ENCODE measurements around the gene KCNMA1.

The KCNMA1 gene

DNA sequence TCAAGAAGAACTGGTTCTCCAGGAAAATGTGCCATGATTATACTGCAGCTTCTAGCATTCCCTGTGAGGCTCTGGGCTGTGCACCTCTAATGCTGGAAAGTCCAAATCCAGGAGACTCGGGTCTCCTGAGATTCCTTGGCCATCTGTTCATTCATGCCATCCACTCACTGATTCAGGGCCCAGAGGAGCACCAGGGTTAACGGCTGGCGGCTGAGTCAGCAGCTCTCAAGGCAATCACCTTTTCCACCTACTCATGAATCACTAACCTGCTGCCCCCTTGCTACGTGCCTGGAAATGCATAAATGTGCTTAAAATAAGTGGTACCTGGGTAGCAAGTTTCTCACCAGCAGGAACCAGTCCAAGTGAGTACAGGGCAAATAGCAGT is 132.7 kb downstream of the KCNMA1 start:
- DNase-seq = no peak

DNA sequence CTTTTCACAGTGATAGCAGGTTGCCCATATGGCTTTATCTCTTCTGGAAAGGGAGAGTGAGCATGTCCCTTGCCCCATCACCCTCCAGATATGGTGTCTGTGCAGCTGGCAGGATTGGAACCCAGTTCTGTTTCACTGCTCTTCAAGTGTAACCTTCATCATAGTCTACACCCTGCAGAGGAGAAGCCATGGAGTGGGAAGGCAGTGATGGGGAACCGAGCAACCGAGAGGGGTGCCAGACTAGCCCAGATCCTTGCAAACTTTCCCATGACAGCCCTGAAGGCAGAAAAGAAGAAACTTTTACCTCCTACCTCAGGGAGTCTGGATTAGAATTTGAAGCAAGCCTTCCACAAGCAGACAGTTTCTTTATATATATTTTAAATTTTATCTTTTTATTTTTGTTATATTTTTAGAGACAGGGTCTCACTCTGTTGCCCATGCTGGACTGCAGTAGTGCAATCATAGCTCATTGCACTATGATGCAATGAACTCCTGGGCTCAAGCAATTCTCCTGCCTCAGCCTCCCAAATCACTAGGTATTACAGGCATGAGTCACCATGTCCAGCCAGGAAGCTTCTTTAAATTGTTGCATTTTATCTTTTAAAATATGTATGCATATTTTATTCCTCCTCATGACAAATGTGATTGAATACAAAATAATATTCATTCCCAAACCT is 133.3 kb downstream of the KCNMA1 start:
- DNase-seq = no peak

DNA sequence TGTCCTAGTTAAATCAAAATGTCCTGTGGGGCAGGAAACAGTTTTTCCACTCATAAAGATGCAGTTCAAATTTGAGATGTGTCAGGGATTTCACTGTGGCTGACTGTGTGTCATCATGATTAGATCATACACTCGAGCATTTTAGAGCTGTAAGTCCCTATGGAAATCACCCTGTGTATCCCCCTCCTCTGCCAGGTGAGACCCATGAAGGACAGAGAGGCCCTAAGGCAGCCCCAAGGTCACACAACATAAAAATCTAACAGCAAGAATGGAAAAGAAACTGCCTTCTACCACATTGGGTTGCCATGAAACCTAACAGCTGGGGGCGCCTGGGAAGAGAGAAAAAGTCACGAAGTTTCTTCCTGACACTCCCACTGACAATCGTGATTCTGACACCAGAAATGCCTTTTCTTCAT is 135.8 kb downstream of the KCNMA1 start:
- no peak for DNase-seq

DNA sequence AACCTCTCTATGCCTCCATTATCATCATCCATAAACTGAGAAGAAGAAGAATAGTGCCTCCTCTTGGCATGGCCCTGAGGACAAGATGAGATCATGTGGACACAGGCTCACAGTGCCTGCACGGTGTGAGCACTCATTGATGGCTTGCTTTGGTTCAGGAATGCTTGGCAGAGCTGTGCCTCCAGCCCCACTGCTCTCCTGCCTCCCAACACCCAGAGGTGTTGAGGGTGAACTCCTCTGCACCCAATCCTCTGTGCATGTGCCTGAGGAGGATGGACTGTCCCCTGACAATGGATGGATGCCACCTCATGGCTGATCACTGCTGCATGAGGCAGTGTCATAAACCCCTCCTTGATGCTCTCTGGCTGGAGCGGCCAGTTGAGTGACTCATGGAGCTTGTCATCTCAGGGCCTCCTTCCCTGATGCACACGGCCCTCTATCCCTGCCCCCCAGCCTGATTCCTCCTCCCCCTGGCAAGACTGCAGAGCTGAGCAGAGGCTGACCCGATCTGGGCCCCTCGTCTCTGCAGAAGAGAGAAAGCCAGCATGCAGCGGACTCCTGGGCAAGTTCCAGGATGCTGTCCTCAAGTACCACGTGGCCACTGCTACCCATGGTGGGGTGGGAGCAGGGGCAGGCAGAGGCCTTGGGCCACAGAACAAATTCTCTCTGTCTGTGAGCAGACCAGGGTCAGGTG is 136.3 kb downstream of the KCNMA1 start:
- DNase-seq = no peak

DNA sequence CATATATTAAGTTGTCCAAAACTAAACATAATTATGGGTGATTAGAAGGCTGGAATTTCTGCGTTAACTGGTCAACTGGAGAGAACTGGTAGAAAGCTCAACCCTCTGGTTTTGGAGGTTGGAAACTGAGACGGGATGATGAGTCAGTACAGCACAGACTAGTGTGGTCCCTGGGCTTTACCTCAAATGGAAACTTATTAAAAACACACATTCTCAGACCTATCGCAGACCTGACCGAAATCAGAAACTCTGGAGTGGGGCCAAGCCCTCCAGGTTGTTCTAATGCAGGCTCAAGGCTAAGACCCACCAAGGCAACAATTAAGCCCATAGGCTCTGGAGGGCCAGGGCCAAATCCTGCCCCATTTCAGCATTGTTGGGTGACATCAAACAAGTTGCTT is 136.9 kb downstream of the KCNMA1 start:
- no peak for DNase-seq

DNA sequence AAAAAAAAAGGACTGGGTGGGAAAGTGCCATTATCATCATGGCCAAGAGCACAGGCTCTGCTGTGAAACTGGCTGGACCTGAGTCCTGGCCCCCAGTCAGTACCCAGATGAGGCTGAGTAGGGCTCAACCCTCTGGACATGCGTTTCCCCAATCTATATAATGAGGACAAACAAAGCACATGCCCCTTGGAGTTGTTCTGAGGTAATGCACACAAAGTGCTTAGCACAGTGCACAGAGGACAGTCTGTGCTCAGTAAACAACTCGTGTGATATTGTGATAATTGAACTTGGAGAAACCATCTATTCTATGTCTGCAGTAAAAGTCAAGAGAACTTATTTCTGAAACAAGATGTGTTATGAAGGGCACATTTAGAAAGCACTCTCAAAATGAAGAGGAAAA is 138.8 kb downstream of the KCNMA1 start:
- no peak for DNase-seq

DNA sequence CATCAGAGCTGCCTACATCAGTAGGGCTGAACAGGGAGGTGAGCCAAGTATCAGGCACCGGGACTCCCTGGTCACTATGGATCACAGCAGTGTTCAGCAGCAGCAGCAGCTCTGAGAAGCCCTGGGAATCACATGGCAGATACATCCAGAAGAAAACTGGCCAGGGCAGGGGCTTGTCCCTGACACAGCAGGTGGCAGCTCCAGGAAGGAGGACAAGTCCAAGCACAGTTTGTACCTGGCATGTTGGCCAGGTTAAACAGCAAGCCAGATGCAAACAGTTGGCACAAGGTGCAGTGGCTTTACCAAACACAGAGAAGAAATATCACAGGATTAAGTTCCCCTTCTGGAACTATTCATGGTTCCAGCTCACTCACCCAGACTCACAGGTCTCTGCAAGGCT is 139.4 kb downstream of the KCNMA1 start:
- no peak for DNase-seq

DNA sequence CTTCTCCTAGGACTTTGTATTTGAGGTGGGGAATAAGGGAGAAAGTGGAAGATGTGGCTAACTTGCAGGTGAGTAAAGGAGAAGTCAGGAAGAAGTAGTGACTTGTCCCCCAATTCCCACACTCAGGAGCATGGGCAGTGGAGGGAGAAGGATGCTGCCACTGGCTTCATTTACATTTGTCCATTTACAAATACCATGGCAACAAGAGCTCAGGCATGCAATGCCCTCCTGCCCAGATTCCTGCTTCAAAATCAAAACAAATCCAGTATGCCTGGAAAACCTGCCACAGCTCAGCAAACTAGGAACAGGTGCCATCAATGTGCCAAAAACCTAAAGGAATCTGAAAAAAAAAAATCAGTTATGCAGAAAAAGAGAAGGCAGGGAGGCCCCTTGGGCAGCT is 139.9 kb downstream of the KCNMA1 start:
- DNase-seq = no peak

DNA sequence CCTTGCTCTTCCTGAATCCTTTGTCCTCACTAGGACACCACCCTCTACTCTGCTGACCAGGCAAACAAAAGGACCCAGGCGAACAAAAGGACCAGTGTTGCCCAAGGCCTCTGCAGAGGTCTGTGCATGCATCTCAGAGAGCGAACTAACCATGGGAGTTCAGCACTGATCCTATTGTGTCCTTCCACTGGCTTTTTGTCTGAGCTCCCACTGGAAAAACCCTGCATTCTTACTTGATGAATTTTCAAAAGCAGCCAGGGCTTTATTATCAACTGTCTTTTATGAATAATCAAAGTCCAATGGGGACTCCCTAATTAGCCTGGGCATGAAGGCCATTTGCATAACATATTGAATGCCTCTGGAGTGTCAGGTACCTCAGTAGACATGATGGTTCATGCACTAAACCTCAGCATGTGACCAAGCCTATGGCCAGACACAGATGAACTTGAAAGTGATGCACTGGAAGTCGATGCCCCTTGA is 140.6 kb downstream of the KCNMA1 start:
- DNase-seq = no peak

DNA sequence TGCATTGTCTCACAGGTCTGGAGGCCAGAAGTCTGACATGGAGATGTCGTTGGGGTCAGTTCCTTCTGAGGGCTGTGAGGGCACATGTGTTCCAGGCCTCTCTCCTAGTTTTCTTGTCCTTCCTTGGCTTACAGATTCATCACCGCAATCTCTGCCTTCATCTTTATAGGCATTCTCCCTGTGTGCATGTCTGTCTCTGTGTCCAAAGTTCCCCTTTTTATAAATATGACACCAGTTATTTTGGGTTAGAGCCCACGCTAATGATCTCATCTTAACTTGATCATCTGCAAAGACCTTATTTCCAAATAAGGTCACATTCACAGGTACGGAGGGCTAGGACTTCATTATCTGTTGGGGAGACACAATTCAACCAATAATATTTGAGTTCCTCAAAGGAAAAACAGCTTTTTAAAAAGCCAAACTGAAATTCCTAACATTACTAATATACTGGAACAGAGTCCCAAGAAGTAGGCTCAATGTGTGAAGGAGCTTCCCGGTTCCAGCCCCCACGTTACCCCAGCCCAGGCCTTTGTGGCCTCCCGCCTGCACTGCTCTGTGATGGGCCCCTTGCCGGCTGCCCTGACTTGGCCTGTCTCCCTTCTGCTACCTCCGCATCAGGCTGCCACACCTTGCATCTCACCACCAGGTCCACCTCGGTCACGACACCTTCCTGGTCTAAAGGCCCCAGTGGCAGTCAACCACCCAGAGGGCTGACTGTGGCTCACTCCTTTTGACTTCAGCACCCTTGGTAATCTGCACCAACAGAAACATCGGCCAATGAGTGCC is 142.7 kb downstream of the KCNMA1 start:
- DNase-seq = no peak

DNA sequence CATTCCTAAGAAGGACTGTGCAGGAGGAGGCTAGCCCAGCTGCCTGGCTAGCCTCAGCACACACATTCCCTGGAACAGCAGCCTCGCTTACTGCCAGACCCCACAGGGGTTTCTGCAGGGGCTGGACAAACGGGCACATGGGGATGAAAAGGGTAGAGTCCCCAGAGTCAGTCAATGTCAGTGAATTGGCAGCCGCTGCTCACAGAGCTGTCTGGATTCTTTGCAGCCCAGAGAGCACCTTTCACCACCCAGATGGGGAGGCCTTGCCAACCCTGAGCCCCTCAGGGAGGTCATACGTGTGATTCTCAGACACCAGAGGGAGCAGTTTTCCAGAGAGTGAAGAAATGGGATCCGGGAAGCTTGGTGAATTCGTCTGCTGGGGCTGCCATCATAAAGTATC is 143.3 kb downstream of the KCNMA1 start:
- no peak for DNase-seq

DNA sequence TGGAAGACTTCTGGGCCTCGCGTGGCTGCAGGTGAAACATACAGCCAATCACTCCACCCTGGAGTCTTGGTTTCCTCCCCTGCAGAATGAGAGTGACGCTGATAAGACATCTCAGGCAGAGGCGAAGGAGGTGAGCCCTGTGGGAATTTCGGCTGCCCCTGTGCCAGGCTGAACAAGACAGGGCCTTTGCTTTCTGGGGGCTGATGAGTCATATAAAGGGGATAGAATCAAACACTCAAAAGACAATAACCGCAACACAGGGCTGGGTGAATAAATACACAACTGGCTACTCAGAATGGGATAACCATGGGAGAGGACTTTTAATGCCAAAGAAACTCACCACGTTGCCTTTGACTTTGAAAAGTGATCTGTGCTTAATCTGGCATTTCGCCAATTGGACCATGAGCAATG is 143.8 kb downstream of the KCNMA1 start:
- DNase-seq = no peak

DNA sequence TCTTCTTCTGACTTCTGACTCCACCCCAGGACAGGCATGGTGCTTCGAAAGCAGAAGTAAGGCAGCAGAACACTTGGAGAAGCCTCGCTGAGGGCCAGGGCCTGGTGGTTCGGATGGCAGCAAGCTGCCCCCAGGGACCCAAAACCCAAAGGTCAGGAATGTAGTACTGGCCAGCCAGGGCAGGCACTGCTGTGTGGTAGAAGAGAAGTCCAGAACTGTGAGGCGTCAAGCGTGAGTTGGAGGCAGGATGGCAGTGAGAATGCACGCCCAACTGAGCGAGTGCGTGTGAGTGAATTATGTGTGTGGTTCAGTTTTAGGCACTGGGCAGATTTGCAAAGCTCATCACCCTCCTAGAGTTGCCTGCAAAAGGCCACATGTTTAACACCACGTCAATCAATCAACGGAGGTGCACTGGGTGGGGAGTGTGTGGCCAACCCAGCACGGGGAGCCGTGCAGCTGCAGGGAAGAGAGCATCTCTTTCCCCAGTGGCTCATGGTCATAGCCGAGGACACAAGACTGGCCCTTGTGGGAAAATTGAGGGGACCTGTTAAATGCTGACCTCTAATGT is 144.3 kb downstream of the KCNMA1 start:
- no peak for DNase-seq

DNA sequence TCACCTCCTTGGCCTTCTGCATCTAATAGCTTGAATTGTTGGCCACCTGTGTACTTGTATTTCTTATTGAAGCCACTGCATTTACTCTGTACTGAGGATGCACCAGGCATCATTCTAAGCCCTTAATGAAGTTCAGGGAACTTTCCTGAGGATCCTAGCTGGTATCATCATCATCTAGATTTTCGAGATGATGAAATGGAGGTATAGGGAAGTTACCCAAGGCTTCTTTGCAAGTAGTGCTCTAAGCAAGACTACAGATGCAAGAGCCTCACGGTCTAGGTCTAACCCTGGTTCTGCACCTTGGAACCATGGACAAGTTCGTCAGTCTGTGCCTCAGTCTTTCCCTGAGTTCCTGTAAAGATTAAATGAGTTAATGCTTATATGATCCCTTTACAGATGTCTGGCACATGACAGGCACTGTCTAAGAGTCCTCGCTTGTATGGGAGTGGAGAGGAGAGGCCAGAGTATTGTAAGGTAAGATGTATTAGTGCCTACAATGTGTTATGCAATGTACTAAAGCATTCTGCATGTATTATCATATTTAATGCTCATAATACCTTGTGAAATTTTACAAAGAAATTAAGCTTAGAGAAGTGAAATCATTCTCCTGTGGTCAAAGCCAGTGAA is 145.1 kb downstream of the KCNMA1 start:
- DNase-seq = no peak

DNA sequence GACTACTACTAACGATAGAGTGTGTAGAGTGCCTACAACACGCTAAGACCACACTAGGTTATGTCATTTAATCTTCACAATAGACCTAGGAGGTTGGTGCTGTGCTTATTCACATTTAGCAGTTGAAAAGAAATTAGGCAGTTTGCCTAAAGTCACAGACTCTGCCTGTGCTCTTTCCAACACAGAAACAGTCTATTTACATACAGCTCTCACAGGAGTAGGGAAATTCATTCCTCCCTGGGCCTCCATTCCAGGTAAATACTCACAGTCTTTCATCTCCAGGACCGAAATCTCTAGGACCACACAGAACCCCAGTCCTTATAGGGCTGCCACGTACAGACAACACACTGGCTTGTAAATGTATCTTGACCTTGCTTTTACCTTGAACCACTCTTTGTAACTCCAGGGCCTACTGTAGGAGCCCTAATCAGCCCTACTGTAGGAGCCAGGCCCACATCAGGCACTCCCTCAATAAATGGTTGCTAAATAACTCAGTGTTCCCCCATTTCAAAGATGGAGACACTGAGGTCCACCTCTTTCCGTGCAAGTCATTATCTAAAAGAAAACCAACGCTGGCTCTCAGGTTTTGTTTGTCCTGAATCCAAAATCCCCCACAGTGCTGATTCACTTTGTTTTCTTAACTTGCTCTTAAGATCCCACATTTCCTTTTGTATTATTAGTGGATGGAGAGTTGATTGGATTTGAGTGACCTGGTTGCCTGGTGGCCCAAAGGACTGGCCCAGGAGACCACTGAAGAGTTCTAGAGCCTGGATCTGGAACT is 146.9 kb downstream of the KCNMA1 start:
- no peak for DNase-seq

DNA sequence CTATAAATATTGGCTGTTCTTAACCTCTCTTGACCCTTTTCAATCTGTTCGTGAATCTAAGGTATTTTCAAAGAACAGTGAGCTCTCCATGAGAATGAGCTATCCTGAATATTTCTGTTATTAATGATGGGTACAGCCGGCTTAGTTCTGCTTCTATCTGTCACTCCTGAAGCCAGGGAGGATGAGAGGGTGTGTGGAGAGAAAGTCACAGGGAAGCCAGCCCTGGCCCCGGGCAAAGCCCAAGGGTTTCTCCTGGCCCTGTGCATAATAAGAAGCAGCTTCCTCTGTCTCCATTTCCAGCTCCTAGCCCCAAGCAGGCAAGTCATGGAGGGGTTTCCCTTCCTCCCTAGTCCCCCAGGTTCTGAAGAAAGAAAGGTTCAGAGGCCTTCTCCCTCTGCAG is 151.1 kb downstream of the KCNMA1 start:
- no peak for DNase-seq

DNA sequence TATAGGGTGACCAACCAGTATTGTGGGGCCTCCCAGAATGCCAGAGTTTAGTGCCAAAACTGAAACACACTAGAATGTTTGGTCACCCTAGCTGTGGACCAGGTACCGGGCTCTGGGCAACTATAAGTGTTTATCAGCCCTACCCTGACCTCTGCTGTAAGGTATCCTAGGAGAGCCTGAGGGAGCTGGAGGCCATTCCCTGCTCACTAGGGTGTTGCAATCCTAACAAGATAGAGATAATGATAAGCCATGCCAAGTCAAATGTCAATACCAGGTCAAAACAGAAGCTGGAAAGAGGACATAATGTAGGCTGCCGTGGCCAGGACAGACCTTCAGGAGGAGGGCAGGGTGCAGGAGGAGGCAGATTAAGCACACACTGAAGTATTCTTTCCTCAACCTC is 151.8 kb downstream of the KCNMA1 start:
- DNase-seq = no peak

DNA sequence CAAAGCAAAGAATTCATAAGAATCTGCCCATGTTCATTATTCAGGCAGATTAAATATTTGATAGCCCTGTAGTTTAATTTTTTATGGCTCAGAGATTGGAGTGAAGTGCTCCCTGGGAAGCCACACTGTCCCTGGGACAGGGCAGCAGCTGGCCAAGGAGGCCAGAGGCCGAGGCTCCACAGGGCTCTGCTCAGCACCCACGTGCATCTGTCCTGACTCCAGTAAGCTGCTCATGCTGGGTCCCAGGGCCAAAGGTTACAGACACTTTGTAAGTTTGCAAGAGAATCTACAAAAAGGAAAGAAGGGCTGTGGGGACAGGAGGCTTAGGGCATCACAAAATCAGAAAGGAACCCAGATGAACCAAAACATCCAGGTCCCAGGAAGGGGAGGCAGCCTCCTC is 155.5 kb downstream of the KCNMA1 start:
- DNase-seq = no peak

DNA sequence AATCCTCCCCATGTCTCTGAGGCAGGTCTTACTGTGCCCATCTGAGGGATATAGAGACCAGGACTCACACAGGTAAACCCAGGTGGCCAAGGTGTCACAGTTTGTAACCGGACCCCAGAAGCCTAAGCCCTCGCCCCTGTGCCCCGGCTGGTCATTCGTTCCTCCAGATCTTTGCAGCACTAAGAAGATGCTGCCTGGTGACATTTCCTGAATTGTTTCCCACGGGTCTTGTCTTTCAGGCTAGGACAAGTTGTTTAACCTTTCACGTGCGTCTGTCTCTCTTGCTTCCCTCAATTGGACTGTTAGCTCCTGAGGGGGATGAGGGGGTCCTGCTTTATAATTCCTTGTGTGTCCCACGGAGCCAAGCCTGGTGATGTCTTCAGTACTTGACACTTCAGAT is 158.0 kb downstream of the KCNMA1 start:
- DNase-seq = no peak

DNA sequence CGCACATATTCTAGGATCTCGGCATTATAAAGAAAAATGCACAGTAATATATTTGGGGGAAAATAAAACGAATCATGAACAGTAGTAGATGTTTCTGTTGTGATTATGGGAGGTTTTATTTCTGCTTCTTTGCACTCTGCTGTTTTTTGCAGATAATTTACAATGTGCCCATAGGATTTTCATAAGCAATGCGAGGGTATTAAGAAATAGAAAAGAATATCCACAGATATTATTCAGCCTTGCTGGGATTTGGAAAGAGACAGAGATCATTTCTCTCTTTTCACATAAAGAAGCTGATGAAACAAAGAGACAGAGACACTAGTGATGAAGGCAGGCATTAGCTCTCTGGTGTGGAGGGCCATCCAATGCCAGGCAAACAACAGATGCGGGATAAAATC is 158.6 kb downstream of the KCNMA1 start:
- DNase-seq = no peak

DNA sequence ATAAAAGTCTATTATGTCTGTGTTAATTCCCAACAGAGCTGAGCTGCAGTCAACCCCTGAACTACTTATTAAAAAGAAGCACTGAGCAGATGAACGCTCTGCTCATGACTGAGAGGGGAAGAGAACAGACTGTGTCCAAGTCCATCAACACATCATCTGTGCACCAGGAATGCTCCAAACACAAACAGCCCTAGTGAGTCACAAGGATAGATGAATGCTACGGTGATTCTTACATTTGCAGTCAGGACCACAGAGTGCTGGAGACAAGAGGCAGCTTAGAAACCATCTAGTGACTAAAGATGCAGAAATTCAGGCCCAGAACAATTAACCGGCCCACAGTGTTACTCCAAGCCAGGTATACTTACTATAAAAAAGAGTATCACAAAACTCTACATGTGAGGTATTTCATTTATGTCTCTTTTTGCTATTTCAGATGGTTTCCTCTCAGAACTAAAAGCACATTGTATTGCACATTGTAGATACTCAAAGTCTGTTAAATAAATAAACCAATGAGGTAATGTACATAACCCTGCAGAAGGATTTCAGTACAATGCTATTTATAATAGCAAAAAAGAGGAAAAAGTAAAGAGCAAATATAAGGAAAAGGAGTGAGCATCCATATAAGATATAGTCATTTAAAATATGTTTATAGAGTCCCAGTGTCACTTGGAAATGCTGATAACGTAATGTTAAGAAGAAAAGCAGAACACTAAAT is 159.2 kb downstream of the KCNMA1 start:
- DNase-seq = no peak

DNA sequence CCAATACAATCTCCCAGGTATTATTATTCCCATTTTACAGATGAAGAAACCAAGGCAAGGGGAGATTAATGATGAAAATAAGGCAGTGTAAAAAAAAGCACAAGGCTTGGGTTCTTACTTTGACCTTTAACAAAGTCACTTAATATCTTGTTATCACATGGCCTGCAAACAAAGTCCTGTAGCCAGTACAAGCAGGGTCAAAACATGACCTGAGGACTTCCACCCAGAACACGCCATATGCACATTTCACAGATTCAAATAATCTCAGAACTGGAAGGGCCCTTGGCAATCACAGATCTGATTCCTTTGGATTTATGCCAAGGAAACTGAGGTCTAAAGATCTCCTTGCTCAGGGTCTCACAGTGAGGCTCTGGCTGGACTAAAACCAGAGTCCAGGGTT is 162.1 kb downstream of the KCNMA1 start:
- no peak for DNase-seq

Data from activated T-cell treated with anti-CD3 and anti-CD28 coated beads for 4 hours (primary cell).